Breast epithelium (tissue), 3 donors: ENCODE measurements around the gene ALG8.

Experiments
- POLR2A ChIP-seq: fragments of 450-650 bp; IDR thresholded peaks from one replicate; pipeline ENCODE4 v1.6.1; 2016; ENCODE audit warnings: antibody characterized with exemption, mild to moderate bottlenecking, moderate library complexity
- TF ChIP-seq, protein P1 (sequence below), 3 donors: fragments of 450-650 bp; IDR thresholded peaks; one replicate each; pipeline ENCODE4 v1.5.1; 2016 to 2017; ENCODE audit warnings: antibody characterized with exemption in 3 of 3, mild to moderate bottlenecking in 3 of 3, moderate library complexity in 3 of 3

DNA sequence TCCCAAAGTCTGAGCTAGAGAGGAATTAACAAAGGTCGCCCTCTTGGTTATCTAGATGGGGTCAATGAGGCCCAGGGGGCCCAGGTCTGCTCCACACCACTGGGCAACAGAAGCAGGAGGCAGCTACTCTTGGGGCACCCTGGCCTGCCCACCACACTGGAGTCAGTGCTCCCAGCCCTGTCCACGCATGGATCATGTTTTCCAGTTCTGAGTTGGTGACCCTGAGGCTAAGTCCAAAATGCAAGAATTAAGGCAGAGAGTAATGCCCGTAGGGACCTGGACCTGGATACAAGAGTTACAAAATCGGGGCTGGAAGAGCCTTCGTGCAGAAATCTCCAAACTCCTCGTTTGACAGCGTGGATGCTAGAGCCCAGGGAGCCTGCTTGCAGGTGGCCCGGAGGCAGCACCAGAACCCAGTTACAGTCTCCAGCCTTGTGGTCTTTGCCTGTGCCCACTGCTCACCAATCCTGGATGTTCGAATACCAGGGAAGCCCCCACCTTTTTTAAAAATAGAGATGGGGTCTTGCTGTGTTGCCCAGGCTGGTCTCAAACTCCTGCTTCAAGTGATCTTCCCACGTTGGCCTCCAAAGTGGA lies 81.9 kb downstream of the ALG8 start:
- TF ChIP-seq, protein P1, sequence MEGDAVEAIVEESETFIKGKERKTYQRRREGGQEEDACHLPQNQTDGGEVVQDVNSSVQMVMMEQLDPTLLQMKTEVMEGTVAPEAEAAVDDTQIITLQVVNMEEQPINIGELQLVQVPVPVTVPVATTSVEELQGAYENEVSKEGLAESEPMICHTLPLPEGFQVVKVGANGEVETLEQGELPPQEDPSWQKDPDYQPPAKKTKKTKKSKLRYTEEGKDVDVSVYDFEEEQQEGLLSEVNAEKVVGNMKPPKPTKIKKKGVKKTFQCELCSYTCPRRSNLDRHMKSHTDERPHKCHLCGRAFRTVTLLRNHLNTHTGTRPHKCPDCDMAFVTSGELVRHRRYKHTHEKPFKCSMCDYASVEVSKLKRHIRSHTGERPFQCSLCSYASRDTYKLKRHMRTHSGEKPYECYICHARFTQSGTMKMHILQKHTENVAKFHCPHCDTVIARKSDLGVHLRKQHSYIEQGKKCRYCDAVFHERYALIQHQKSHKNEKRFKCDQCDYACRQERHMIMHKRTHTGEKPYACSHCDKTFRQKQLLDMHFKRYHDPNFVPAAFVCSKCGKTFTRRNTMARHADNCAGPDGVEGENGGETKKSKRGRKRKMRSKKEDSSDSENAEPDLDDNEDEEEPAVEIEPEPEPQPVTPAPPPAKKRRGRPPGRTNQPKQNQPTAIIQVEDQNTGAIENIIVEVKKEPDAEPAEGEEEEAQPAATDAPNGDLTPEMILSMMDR (IDR thresholded peaks at IDR 0.05), result no peak
- TF ChIP-seq POLR2A, result no peak
